HL-60 (cell line): ENCODE results near the gene PHLPP1.

Experiments used
- DNase-seq, 2 experiments: peaks; one replicate each; pipeline ENCODE4 v3.0.0-alpha.2; 2010 to 2020; ENCODE audit warnings: low read depth in 1 of 2, low spot score in 1 of 2
- H3K27ac ChIP-seq: fragments of 250-450 bp; sonication (Bioruptor Pico); replicated peaks from 2 replicates; pipeline ENCODE4 v1.5.1; 2020; ENCODE audit warnings: mild to moderate bottlenecking, moderate library complexity
- H3K27me3 ChIP-seq: fragments of 250-450 bp; sonication (Bioruptor Pico); 2 replicates; pipeline ENCODE4 v1.5.1; 2021; ENCODE audit warnings: mild to moderate bottlenecking, moderate library complexity; ENCODE audit not compliant: insufficient read depth, poor library complexity, severe bottlenecking
- H3K4me3 ChIP-seq: replicated peaks from 2 replicates; pipeline ENCODE4 v1.5.1; 2011; ENCODE audit warnings: mild to moderate bottlenecking, control low read depth, low read length; ENCODE audit not compliant: insufficient read depth
- CTCF ChIP-seq: IDR thresholded peaks from one replicate; pipeline ENCODE4 v1.5.1; 2011; ENCODE audit warnings: low read length, control low read depth, inconsistent platforms; ENCODE audit not compliant: insufficient read depth
- GABPA ChIP-seq: IDR thresholded peaks from 2 replicates; pipeline ENCODE4 v1.6.1; 2012; ENCODE audit warnings: low read depth
- POLR2AphosphoS5 ChIP-seq: IDR thresholded peaks from 2 replicates; pipeline ENCODE4 v1.6.1; 2012; ENCODE audit warnings: low read depth
- REST ChIP-seq: IDR thresholded peaks from 2 replicates; pipeline ENCODE4 v1.6.1; 2012; ENCODE audit warnings: low read depth; ENCODE audit not compliant: insufficient replicate concordance
- SPI1 ChIP-seq: IDR thresholded peaks from 2 replicates; pipeline ENCODE4 v1.6.1; 2012; ENCODE audit warnings: low read depth, mild to moderate bottlenecking, borderline replicate concordance

PHLPP1 gene

GRCh38 chr18:62812876-62813275 lies 97.5 kb downstream of the PHLPP1 start:
- TF ChIP-seq REST (no peak), CTCF (no peak), POLR2AphosphoS5 (no peak), SPI1 (no peak), GABPA (no peak)
- Histone ChIP-seq H3K27ac (no peak overlapping the region), H3K4me3 (no peak overlapping the region), H3K27me3 (no peaks in the 10 kb centered on the region)
- no peak for DNase-seq

- Histone ChIP-seq H3K27me3 (no peaks in the 10 kb centered on the region), H3K4me3 (no peak overlapping the region), H3K27ac (no peak overlapping the region)
- DNase-seq: no peak
- no peak for TF ChIP-seq GABPA
- no peak for TF ChIP-seq CTCF
- no peak for TF ChIP-seq POLR2AphosphoS5
- TF ChIP-seq SPI1: no peak
- TF ChIP-seq REST: no peak
Measured at GRCh38 chr18:62814132-62814759, 98.9 kb downstream of the PHLPP1 start.

- Histone ChIP-seq H3K4me3 (no peak overlapping the region), H3K27ac (no peak overlapping the region), H3K27me3 (no peaks in the 10 kb centered on the region)
- TF ChIP-seq SPI1: no peak
- no peak for TF ChIP-seq GABPA
- TF ChIP-seq REST: no peak
- DNase-seq: no peak
Measured at GRCh38 chr18:62825382-62825781, 110.0 kb downstream of the PHLPP1 start.
